Stimulated activated memory B cell treated with anti-CD40 and anti-IgM and Interleukin-4, amounts not matched to agents 10 μg/mL and 1 μg/mL and 100 μg/mL, for 72 hours (primary cell): ENCODE data around the gene AREG.

Experiments used
- ATAC-seq: fragments of 150-1000 bp; cut with Tn5 transposase; 2 replicates; pipeline ENCODE4 v1.10.0; 2021
- H3K27ac Mint-ChIP-seq: one replicate; pipeline ENCODE4 v1.8.0; 2022; ENCODE audit warnings: mild to moderate bottlenecking, mixed read lengths
- H3K27me3 Mint-ChIP-seq: one replicate; pipeline ENCODE4 v1.8.0; 2022; ENCODE audit warnings: mixed read lengths
- H3K36me3 Mint-ChIP-seq: one replicate; pipeline ENCODE4 v1.8.0; 2022; ENCODE audit warnings: mixed read lengths
- H3K4me1 Mint-ChIP-seq: one replicate; pipeline ENCODE4 v1.8.0; 2022; ENCODE audit warnings: mixed read lengths
- H3K4me3 Mint-ChIP-seq: one replicate; pipeline ENCODE4 v1.8.0; 2022; ENCODE audit warnings: mild to moderate bottlenecking, moderate library complexity, mixed read lengths
- H3K9me3 Mint-ChIP-seq: one replicate; pipeline ENCODE4 v1.8.0; 2022; ENCODE audit warnings: mixed read lengths

AREG gene

DNA sequence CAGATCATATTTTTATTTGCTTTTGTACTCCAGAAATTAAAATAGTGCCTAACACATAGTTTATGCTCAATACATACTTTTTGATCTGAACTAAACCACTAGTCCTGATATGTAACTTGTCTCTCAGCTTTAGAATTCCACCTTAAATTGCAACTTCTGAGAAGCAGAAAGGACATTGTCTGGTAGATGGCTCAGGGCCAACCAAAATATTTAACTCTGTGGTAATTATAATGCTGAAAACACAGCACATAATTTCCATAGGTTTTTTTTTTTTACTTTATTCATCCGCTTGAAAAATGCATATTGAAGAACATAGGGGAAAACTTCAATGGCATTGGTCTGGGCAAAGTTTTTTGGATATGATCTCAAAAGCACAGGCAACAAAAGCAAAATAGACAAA, 59.3 kb downstream of the AREG start:
- peaks cover 59% of the 10 kb centered on the region for H3K27me3 Mint-ChIP-seq

More for the DNA sequence above, 59.3 kb downstream of the AREG start:
- Mint-ChIP-seq H3K9me3 (peaks cover 4% of the 10 kb centered on the region), H3K36me3 (no peaks in the 10 kb centered on the region), H3K27ac (no peak overlapping the region), H3K4me3 (no peak overlapping the region), H3K4me1 (peaks cover 12% of the 10 kb centered on the region)
- ATAC-seq = no peak
